SK-N-SH (cell line): ENCODE measurements around the gene MGAT5. TPM values are rescaled to one million over a fixed set of nuclear protein-coding genes. Genes with fewer than 3 reads are reported as not detected.

Experiments
- CTCF ChIA-PET: fragments of 300-600, 350-600 bp; formaldehyde crosslinking; extraction: SDS; loops from one replicate; lab custom pipeline; 2021; lab: Yijun Ruan, JAX
- POLR2A ChIA-PET: fragments of 350-600 bp; sonication (Branson Sonifier 250); formaldehyde crosslinking; extraction: SDS; loops from one replicate; lab custom pipeline; 2020; ENCODE audit warnings: antibody characterized with exemption, inconsistent platforms; lab: Yijun Ruan, JAX
- DNase-seq: peaks from one replicate; pipeline ENCODE4 v3.0.0; 2012
- H2AFZ ChIP-seq: fragments of 200-600 bp; sonication (generic); 2 replicates; pipeline ENCODE4 v1.8.1; 2016; ENCODE audit warnings: antibody characterized with exemption, mild to moderate bottlenecking, low read depth
- H3F3A ChIP-seq: fragments of 200-600 bp; sonication (generic); replicated peaks from 2 replicates; pipeline ENCODE3; 2016; ENCODE audit warnings: antibody characterized with exemption, mild to moderate bottlenecking; ENCODE audit not compliant: insufficient read depth
- H3K27ac ChIP-seq, 2 experiments: fragments of 200-500 bp in 1 of 2; fragments of 200-600 bp in 1 of 2; sonication (Bioruptor generic) in 1 of 2; sonication (generic), shearing (Covaris generic) in 1 of 2; 2 replicates each; pipeline versions ENCODE4 v1.5.1 to v1.6.1; 2014 to 2016; ENCODE audit warnings: low read depth in 2 of 2, inconsistent platforms in 1 of 2, low read length in 1 of 2, mild to moderate bottlenecking in 1 of 2, mixed read lengths in 1 of 2
- H3K27me3 ChIP-seq: fragments of 200-600 bp; sonication (generic), shearing (Covaris generic); 2 replicates; pipeline ENCODE4 v1.6.1; 2016; ENCODE audit warnings: mixed run types; ENCODE audit not compliant: insufficient read depth
- H3K36me3 ChIP-seq, 2 experiments: fragments of 200-500 bp in 1 of 2; fragments of 200-600 bp in 1 of 2; sonication (Bioruptor generic) in 1 of 2; sonication (generic) in 1 of 2; replicated peaks in 1 of 2; 2 replicates each; pipeline versions ENCODE3 to v1.5.1; 2014 to 2016; ENCODE audit warnings: low read length in 1 of 2, mild to moderate bottlenecking in 1 of 2; ENCODE audit not compliant: insufficient read depth in 2 of 2, control insufficient read depth in 1 of 2
- H3K4me1 ChIP-seq, 2 experiments: fragments of 200-500 bp in 1 of 2; fragments of 200-600 bp in 1 of 2; sonication (Bioruptor generic) in 1 of 2; sonication (generic), shearing (Covaris generic) in 1 of 2; 2 replicates each; pipeline versions ENCODE4 v1.5.1 to v1.6.1; 2014 to 2016; ENCODE audit warnings: low read depth in 1 of 2, low read length in 1 of 2, mixed run types in 1 of 2; ENCODE audit not compliant: insufficient read depth in 2 of 2, control insufficient read depth in 1 of 2
- H3K4me2 ChIP-seq: fragments of 200-600 bp; sonication (generic), shearing (Covaris generic); 2 replicates; pipeline ENCODE4 v1.6.1; 2017; ENCODE audit warnings: mixed run types
- H3K4me3 ChIP-seq, 2 experiments: fragments of 200-500 bp in 1 of 2; fragments of 200-600 bp in 1 of 2; sonication (Bioruptor generic) in 1 of 2; sonication (generic), shearing (Covaris generic) in 1 of 2; 2 replicates each; pipeline versions ENCODE4 v1.5.1 to v1.8.1; 2014 to 2016; ENCODE audit warnings: low read depth in 2 of 2, inconsistent platforms in 1 of 2, low read length in 1 of 2, mild to moderate bottlenecking in 1 of 2, mixed read lengths in 1 of 2, moderate library complexity in 1 of 2
- H3K79me2 ChIP-seq: fragments of 200-600 bp; sonication (generic); 2 replicates; pipeline ENCODE4 v1.8.1; 2017; ENCODE audit warnings: mild to moderate bottlenecking; ENCODE audit not compliant: insufficient read depth
- H3K9ac ChIP-seq: fragments of 200-600 bp; sonication (generic); 2 replicates; pipeline ENCODE4 v1.6.1; 2017; ENCODE audit warnings: mixed run types
- H3K9me2 ChIP-seq: fragments of 200-600 bp; sonication (generic); 2 replicates; pipeline ENCODE4 v1.6.1; 2017; ENCODE audit warnings: mixed run types
- H3K9me3 ChIP-seq: fragments of 200-600 bp; sonication (generic); 2 replicates; pipeline ENCODE4 v1.6.1; 2017; ENCODE audit warnings: mixed run types, mild to moderate bottlenecking, moderate library complexity
- H4K20me1 ChIP-seq: fragments of 200-600 bp; sonication (generic); 2 replicates; pipeline ENCODE4 v1.6.1; 2017; ENCODE audit warnings: mild to moderate bottlenecking, mixed run types; ENCODE audit not compliant: insufficient read depth
- CHD2 ChIP-seq: fragments of 150-350 bp; IDR thresholded peaks from 2 replicates; pipeline ENCODE4 v1.6.1; 2018; ENCODE audit warnings: low read length; ENCODE audit not compliant: partially characterized antibody
- CTCF ChIP-seq: fragments of 200-600 bp; sonication (generic); IDR thresholded peaks from 2 replicates; pipeline ENCODE4 v1.6.1; 2017; ENCODE audit warnings: antibody characterized with exemption, mild to moderate bottlenecking, moderate library complexity
- EP300 ChIP-seq, 2 experiments: IDR thresholded peaks; 2 replicates each; pipeline versions ENCODE4 v1.4.0 to v1.6.1; 2012; ENCODE audit warnings: borderline replicate concordance in 1 of 2, low read depth in 1 of 2, low read length in 1 of 2
- GABPA ChIP-seq: IDR thresholded peaks from 2 replicates; pipeline ENCODE4 v1.4.0; 2012; ENCODE audit warnings: low read depth, mild to moderate bottlenecking
- GATA2 ChIP-seq: sonication (generic); formaldehyde crosslinking; IDR thresholded peaks from 2 replicates; pipeline ENCODE4 v1.5.0; 2020; ENCODE audit warnings: mild to moderate bottlenecking, missing genetic modification reagents
- IRF3 ChIP-seq: fragments of 150-350 bp; IDR thresholded peaks from 2 replicates; pipeline ENCODE4 v1.6.1; 2016; ENCODE audit warnings: mild to moderate bottlenecking, low read depth, low read length
- JUND ChIP-seq: IDR thresholded peaks from 2 replicates; pipeline ENCODE4 v1.4.0; 2012
- MXI1 ChIP-seq: IDR thresholded peaks from 2 replicates; pipeline ENCODE4 v1.6.1; 2012; ENCODE audit warnings: mild to moderate bottlenecking, low read depth, low read length, improper control_type of control experiment
- NFIC ChIP-seq: IDR thresholded peaks from 2 replicates; pipeline ENCODE4 v1.4.0; 2012; ENCODE audit warnings: borderline replicate concordance
- PBX3 ChIP-seq: IDR thresholded peaks from 2 replicates; pipeline ENCODE4; 2012
- RAD21 ChIP-seq: IDR thresholded peaks from 2 replicates; pipeline ENCODE4 v1.6.1; 2012; ENCODE audit warnings: mild to moderate bottlenecking, low read length
- TCF12 ChIP-seq: IDR thresholded peaks from 2 replicates; pipeline ENCODE4 v1.4.0; 2012
- USF1 ChIP-seq: IDR thresholded peaks from 2 replicates; pipeline ENCODE4 v1.4.0; 2012; ENCODE audit warnings: low read depth, borderline replicate concordance
- YY1 ChIP-seq: IDR thresholded peaks from 2 replicates; pipeline ENCODE4 v1.4.0; 2012; ENCODE audit warnings: low read depth, mild to moderate bottlenecking
- WGBS: methylation state at CpG from one replicate; pipeline ENCODE4 v1.1.6; 2017; ENCODE audit warnings: low lambda C conversion rate; 5-methylcytosine and 5-hydroxymethylcytosine counted together
- polyA plus RNA-seq, 3 experiments: library from polyadenylated mRNA; depleted of rRNA; stranded (reverse); fragments of >200 nt; gene quantifications; 2 replicates each; pipeline ENCODE4 v1.2.3, GENCODE V29; 2012

MGAT5 gene
- polyA plus RNA-seq, 1 of the 3 experiments (the other 2 are of a cell fraction), result 18.2 TPM

- Histone ChIP-seq H3K79me2 (0 out of 2 replicates have a peak, but pooled peaks cover 4% of the 10 kb centered on the region), H3K27me3 (no peaks in the 10 kb centered on the region), H3K4me1 (peaks cover 6 to 14% of the 10 kb centered on the region in 2 experiments; a peak in 3 of 4 replicates), H3K27ac (no peak overlapping the region), H3K4me2 (no peak overlapping the region), H3K36me3 (no peaks in the 10 kb centered on the region), H3K9me2 (no peaks in the 10 kb centered on the region), H2AFZ (no peak overlapping the region), H3F3A (no peaks in the 10 kb centered on the region), H3K9me3 (no peaks in the 10 kb centered on the region), H3K4me3 (no peak overlapping the region)
- WGBS, result 77% methylated on average over 2 of the region's 2 CpGs
- TF ChIP-seq USF1, result no peak
- no peak for TF ChIP-seq MXI1
- no peak for TF ChIP-seq PBX3
- TF ChIP-seq CHD2, result no peak
- no peak for TF ChIP-seq GATA2 (CRISPR knock-in tag)
- TF ChIP-seq YY1, result no peak
- TF ChIP-seq EP300 (IDR thresholded peaks at IDR 0.05; ENCODE audit: borderline replicate concordance in 1 of 2, low read depth in 1 of 2, low read length in 1 of 2), result no peak
- TF ChIP-seq NFIC, result no peak
- no peak for TF ChIP-seq JUND
- TF ChIP-seq GABPA, result no peak
- TF ChIP-seq IRF3, result no peak
- no peak for TF ChIP-seq TCF12
- TF ChIP-seq RAD21, result peak; percentile 29; the same call in 1 of the 2 replicates
- peak; percentile 47 for TF ChIP-seq CTCF
- TF ChIP-seq, all 33 proteins: peak for 2
- Histone ChIP-seq H3K9ac (no peak overlapping the region), H4K20me1 (no peaks in the 10 kb centered on the region)
- CTCF ChIA-PET, result interaction anchor here (0.6 to 1.5 kb wide), 5 partner anchors 9 to 222 kb away, joined by 3 read pairs; no protein-coding TSS in a partner anchor
- no peak for DNase-seq
- POLR2A ChIA-PET, result no interaction called here
These were observed 25.4 kb upstream of the MGAT5 start for GRCh38 chr2:134228493-134228903.
